A172 (cell line): Measurements from ENCODE around the gene APBA2. TPM values are rescaled to one million over a fixed set of nuclear protein-coding genes. Genes with fewer than 3 reads are reported as not detected.

Experiments used
- DNase-seq: peaks from one replicate; pipeline ENCODE4 v3.0.0-alpha.2; 2015; ENCODE audit warnings: low spot score
- total RNA-seq: library from RNA; depleted of rRNA; stranded (reverse); fragments of >200 nt; shearing (Covaris generic); gene quantifications from 2 replicates; pipeline ENCODE4 v1.2.3, GENCODE V29; 2014

Gene APBA2
- total RNA-seq, 1 experiment from 2014 or later = 34.8 TPM

DNA sequence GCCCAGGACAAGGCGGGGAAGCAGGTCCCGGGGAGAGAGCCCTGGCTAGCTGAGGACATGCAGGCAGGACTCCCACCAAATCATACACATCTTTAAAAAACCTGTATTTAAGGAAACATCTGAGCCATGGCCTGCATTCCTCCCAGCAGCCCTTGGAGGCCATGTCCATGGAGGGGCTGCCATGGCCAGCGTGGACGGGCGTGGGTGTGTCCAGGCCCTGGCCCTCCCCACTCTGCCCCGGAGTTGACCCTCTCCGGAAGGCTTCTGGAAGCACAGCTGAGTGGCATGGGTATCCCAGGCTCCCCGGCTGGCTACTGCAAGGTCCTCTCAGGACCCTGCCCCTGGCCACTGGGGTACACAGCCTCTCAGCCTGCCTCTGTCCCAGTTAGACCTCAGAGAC, 234.1 kb downstream of the APBA2 start:
- no peak for DNase-seq

DNA sequence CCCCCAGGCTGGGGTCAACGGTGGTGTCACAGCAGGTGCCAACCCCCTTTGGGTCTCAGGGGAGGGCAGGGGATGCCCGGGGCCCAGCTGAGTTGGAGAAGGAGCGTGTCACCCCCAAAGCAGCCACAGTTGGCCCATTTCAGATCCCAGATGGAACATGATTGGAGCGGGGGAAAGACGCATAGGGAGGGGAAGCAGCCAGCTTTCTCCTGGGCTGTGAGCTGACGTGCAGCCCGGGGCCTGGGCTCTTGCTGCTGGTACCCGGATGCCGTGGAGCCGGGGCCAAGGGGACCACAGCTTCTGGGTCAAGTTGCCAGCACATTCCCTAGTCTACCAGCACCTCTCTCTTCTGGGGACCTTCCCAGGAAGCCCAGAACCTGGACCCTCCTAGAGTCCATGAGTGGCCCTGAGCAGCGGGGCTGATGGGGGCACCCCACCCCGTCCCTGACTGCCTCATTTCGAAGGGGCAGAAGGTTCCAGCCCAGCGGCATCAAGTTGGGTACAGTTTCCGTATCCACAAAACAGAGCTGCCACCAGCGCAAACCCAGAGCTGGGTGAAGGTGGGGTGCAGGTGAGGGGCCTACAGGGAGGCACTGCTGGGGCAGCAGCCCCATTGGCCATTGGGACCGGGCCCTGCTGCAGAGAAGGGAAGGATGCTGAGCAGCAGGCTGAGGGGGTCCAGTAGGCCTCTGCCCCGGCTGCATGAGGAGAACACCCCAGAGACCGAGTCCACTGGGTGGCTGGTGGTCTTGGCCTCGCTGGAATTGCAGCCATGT, 235.0 kb downstream of the APBA2 start:
- DNase-seq = no peak

DNA sequence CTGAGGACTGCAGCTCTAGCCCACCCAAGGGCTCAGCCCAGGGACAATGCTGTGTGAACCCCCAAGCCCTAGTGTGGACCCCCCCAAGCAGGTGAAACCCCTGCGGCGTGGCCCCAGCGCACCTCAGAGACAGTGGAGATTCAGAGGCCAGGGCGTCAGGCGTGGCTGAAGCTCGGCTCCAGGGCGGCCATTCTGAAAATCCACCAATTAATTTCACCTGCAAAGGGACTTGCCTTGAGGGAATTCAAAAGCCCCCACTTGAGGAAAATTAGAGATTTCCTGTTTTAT, 235.5 kb downstream of the APBA2 start:
- DNase-seq = no peak

DNA sequence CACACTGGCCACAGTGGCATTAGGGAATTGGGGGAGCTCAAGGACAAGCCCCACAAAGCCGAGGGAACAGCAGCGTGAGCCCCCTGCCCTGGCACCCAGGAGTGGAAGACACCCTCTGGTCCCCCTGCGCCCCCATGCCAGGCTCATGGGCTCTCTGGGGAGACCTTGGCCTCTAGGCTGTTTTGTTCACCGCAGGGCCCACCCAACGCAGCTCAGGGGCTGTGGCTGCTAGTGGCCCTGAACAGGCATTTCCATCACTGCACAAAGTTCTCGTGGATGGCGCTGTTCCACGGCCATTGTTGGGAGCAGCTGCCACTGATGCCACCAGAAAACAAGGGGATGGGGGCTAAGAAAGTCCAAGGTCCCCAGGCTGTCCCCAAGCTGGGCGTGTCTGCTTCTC, 236.1 kb downstream of the APBA2 start:
- DNase-seq = no peak

DNA sequence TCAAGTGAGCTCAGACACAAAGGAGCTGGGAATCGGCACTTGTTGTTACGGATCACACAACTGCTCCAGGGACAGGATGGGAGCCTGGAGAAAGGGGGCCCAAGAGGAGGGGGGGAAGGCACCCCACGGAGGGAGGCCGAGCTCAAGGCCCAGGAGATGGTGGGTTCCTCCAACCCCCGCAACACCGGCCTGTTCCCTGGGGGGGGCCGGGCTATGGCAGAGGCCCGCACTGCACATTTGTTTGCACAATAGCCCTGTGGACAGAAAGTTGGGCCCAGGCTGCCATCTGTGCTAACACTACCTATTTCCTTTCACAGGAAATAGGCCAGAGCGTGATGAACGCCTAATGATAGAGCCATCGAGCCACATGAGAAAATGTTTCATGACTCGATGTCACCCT, 236.7 kb downstream of the APBA2 start:
- no peak for DNase-seq

DNA sequence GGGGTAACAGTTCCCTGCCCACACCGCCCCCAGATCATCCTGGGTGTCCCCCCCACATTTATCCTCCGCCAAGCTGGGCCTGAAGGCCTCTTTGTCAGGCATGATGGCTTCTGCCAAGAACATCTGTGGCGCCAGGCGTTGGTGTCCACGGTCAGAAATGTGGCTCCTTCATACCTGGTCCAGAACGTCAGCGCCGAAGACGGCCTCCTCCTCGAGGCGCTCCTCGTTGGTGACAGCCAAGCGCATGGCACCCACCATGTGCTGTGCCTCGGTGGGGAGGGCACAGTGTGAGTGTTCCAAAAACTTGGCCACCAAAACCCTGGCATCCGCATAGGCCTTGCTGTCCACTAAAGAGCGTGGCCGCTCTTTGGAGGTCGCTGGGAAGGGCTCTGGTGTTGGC, 237.4 kb downstream of the APBA2 start:
- no peak for DNase-seq

DNA sequence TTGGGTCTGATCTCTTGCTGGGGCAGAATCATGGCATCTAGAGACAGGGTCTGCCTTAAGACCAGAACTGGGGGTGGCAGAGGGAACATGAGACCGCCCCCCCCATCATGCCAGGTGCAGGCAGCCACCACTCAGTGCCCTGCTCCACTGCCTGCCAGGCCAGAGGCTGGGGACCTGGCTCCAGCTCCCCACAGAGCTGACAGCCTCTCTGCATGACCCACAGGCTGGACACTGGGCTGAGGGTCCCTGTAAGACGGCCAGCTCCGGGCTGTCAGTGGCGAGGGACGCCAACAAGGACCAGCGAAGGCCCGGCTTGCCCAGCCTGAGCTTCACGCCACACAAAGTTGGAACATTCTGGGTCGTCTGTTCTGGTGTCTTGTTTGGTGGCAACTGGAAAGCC, 238.2 kb downstream of the APBA2 start:
- no peak for DNase-seq

DNA sequence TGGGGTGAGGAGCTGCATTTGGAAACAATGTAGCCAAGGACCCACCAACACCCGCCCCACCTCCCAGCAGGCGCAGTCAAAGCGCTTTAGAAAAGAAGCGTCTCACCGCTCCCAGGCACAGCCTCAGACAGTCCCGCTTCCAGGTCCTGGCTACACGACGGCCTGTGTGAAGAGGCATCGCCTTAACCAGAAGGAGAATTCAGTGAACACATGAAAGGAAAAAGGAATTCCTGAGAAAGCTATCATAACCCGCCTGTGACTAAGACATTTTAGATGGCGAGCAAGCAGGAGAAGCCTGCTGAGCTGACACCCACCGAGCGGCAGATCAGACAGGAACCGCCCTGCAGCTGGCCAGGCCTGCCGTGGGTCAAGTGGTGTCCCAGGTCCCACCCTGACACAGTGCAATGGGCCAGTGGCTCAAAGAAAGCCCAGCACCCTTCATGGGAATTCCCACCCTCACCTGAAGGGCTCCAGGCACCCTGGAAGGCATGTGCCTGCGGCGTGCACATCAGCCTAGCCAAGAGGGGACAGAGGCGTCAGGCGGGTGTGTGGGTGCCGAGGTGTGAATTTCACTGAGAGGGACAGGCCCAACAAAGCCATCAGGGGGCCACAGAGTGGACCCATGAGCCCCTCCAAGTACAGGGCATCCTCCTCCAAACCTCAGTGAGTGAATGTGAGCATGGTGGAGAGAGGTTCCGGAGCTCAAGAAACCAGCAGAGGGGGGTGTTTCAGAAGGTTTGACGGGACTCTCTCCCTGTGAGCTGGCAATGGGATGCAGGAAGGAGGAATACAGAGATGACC, 239.0 kb downstream of the APBA2 start:
- DNase-seq = peak; percentile 41

DNA sequence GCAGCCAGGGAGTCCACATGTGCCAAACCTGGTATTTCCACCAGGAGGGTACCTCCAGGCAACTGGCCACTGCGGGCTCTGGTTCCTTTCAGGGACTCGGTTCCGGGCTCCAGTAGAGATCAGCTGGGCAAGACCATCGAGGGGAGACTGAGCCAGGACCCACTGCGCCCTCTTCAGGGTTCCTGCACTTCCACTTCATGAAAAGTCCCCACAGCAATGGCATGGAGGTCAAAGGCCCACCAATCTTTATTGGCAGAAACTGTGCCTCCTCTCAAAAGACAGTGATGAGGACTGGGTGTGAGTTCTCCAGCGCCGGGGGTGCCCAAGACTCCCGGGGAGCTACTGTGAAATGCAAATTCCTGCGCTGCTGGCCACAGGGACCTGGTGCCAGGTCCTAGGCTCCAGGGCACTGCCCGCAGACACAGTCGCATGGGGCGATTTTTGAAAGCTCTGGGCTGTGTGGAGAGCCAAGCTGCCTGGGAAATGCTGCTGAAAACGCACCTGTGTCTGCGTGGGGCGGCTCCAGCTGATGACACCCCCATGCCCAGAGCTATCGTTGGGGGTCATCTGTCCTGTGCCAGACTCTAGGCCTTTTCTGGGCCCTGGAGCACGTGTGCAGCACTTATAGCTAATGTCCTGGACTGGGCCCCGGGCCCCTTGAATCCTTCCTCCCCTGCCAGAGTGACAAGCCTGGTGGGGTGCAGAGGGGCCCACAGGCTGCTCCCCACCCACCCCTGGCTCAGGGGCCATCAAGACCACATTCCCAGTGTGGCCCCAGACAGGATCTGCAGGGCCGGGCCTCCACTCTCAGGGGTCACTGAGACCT, 239.8 kb downstream of the APBA2 start:
- DNase-seq = no peak

DNA sequence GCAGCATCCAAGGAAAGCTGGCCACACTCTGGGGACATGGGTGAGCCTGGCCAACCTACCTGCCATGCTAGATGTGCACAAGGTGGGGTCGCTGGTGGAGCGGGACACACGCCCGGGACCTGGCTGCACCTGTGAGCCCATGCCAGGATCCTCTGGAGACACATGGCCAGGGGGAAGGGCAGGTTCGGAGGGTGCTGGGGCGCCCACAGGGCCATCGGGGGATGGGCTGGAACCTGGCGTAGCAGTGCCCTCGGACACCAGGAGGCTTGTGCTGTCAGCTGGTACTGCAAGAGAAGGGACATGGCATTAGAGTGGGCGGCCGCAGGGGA, 240.4 kb downstream of the APBA2 start:
- no peak for DNase-seq

DNA sequence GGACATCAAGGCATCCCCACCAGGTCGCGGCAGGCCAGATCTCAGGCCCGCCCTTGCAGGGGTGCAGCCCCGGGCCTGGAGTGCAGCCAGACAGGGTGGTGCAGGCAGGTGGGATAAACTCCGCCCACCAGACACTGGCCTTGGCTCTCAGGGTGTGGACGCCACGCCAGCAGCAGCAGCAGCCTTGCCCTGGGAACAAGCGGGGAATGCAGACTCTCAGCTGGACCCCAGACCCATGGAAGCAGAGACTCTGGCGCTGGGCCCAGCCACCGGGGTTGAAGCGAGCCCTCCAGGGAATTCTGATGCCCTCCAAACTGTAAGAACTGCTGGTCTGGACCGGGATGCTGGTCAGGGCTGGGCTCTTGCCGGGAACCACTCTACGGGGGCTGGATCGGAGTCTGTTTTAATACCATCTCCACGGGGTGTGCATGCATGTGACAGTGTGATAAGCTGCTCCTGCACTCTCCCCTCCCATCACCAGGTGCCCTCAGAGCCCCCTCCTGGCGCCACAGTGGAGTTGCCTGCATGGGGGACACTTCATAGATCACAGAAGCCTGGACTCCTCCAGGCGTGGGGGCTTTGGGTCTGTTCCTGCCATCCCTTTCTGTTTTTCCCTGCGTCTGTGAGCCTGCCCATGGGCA, 241.2 kb downstream of the APBA2 start:
- no peak for DNase-seq

DNA sequence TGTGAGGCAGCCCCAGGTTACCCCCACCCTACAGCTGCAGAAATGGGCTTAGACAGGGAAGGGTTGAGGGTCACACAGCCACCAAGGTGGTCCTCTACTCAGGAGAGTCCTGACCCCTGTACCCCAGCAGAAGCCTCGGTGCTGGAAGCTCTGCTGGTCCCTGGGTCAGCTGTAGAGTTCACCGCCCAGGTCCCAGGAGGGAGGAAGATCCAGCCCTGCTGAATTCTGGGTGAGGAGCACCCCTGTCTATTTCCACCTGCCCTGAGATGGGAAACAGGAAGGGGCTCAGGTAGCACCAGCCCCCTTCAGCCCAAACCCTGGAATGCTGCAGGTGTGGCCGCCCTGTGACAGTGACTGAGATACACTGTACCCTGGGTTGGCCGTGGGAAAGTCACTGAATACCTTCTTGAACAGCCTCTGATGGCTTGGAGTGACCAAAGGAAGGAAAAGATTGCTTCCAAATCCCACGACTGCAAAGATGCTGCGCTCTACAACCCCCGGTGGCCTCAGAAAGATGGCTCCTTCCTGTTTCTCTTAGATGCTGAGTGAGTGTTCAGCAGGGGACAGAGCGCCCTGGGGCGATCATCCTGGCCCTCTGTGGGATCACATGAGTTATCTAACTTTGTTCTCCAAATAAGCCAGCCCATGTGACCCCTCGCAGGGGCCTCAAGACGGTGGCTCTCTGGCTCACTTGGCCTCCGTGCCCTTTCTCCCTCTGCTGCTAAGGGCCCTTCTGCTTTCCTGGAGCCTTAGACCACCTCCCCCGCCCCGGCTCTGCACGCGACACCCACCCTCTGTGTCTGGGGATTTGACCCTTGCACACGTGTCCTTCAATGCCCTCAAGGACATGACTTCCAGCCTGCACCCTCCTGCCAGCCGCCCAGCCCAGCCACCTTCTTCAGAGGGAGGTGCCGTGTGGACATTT, 242.0 kb downstream of the APBA2 start:
- no peak for DNase-seq

DNA sequence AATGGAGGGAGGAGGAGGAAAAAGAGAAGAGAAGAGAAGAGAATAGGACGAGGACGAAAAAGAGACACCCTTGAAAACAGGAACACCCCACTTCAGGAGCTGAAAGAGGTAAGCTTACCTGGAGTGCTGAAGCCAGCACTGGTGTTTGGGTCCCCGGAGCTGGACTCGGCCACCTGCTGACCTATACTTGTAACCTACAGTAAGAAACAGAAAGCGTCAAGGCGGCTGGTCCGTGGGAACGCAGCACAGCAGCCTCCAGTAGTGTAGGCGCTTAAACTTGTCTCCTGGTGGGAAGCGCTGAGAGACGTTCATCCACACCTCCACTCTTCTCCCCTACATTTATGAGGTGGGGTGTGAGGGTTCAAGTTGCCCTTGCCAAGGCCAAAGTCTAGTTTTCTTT, 242.9 kb downstream of the APBA2 start:
- DNase-seq = no peak

DNA sequence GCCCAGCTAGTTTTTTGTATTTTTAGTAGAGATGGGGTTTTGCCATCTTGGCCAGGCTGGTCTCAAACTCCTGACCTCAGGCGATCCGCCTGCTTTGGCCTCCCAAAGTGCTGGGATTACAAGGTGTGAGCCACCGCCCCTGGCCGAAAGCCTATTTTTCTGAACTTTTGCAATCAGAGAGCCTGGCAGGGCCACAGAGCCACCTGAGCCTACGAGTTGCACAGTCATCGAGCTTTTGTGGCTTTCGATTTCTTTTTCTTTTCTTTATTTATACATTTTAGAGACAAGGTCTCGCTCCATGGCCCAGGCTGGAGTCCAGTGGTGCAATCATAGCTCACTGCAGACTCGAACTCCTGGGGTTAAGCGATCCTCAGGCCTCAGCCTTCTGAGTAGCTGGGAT, 243.4 kb downstream of the APBA2 start:
- DNase-seq = no peak

DNA sequence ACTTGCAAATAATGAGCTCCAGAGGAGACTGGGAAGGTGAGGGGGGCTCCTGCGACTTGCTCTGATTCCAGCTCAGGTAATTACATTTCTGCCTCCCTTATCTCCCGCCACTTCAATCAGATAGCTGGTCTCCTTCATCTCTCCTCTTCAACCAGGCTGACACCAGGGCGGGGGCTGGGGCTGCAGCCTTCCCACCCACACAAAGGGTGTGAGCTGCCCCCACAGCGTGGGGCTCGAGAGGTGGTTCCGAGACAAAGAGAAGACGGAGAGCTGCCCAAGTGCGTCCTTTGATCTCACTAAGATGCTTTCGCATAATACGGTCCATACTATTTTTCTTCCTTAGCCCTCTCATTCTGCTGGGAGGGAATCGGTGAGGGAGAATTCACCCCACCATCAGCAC, 244.2 kb downstream of the APBA2 start:
- no peak for DNase-seq

DNA sequence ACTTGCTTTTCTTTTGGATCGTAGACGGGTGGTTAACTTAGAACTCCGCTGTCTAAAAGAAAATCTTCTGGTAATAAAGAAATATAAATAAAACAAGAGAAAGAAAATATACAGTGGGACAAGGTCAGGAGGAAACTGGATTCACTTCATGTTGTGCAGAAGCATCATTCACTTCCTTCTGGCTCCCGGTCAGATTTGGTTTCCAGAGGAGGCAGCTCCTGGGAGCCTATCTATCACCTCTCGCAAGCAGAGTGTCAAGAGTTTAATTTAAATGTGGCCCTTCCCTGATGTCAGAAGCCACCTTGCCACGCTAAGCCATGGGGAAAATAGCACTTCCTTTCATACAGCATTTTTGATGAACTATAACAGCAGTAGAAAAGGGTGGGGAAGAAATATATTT, 244.7 kb downstream of the APBA2 start:
- no peak for DNase-seq

DNA sequence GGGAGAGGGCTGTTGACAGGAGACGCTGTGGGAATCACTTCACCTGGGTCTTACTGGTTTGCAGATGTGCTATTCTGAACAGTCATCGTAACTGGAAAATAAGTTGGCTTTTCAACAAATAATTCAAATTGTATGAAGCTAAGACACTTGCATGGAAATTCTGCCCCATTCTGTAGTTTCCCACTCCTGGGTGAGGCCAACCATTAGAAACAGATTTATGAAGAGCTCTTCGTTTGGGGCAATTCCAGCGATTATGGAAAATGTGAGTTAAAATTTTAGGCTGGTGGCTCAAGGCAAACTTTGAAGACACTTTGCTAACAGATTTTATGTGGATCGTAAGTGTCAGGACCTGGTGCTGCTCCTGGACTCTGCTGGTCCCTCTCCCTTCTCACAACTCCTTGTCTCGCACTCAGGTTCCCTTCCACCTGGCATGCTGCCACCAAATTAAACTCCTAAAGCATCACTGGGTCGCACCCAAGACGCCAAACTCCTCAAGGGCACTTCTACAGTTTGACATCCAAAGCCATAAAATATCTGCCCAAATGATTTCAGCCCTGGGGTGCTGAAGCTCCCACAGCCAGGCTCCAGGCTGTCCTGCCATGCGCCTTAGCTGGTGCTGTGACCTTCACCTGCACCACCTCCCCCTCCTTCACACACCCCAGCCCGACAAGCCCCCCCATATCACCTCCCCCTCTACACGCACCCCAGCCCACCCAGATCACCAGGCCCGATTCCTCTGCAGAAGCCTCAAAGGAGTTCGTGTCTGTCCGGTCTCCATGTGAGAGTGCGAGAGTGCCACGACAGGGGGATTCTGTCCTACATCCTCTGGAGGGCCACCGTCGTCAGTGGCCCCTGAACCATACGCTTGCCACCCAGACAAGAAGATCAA, 245.4 kb downstream of the APBA2 start:
- DNase-seq = no peak

DNA sequence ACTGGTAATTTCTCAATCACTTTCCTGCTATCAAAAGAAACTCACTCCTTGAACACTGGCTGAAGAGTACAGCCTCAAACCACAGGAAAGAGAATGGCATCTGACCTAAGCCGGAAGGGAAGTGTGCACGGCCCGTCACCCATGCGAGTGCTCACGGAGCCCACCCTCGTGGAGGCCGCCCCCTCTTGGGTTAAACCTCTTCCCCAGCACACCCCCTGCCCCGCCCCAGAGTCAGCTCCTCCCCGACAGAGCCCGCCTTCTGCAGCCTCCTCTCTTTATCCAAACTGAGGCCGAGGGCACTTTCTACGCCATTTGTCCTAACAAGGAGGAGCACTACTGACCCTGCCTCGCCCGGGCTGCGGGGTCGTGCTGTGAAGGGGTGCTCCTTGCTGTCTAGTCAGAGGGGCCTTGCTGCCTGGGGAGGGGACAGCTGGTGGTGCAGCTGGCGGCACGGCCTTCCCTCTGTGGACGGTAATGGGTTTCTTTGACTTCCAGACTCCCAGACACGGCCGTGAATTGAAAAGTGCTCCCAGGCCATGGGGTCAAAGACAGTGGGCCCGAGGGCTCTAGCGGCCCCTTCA, 246.2 kb downstream of the APBA2 start:
- DNase-seq = no peak

DNA sequence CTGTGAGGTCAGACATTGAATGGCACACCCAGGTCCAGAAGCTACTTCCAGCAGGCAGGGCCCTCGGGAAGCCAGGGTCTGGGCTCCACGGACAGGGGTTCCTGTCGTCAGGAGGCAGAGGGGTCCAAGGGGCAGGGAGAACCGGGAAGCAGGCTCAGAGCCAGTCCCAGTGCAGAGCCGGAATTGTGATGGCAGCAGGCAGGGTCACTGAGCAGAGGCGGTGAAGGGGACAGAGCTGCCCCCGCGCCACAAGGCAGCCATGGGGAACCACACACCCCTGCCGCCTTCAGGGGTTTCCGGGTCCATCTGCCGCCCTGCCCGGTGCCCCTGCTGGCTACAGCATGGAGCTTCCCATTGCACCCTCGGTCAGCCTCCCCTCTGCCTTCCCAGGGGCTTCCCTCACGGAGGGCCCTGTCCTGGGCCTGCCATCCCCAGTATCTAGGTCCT, 247.0 kb downstream of the APBA2 start:
- DNase-seq = no peak

DNA sequence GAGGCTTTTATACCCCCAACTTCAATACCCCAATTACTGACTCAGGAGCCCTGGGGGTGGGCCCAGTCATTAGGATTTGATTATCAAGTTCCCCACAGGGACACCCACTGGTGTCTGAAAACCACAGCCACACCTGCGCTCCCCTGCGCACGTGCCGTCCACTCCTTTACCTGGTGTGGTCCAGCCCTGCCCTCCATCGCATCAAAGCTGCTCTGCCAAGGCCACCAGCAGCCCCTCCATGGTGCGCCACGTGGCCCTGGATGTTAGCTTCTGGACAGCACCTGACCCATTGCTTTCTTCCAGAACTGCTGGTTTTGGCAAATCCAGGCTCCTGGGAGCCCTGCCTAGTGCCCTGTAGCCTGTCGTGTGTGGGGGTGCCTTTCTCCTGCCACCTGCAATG, 247.5 kb downstream of the APBA2 start:
- no peak for DNase-seq
